ACC112 (cell line): ENCODE measurements around the gene OR51B4.
"Not testable (repeated sequence)": the region's sequence is repeated elsewhere in the genome, so short reads cannot be mapped to it uniquely, and the experiment has no call there.

Experiments
- H2AFZ ChIP-seq: fragments of 200-600 bp; sonication (generic); one replicate; pipeline ENCODE4 v1.6.0; 2017; ENCODE audit warnings: antibody characterized with exemption, low read length; ENCODE audit not compliant: unreplicated experiment
- H3K27ac ChIP-seq: fragments of 200-600 bp; sonication (generic); 2 replicates; pipeline ENCODE4 v1.5.1; 2014; ENCODE audit warnings: low read depth, mild to moderate bottlenecking, antibody characterized with exemption, low read length, moderate library complexity
- H3K27me3 ChIP-seq: fragments of 200-600 bp; sonication (generic); 2 replicates; pipeline ENCODE4 v1.6.1; 2014; ENCODE audit warnings: mild to moderate bottlenecking, antibody characterized with exemption, low read length, moderate library complexity, mixed read lengths; ENCODE audit not compliant: insufficient read depth
- H3K36me3 ChIP-seq: fragments of 200-600 bp; sonication (generic); 2 replicates; pipeline ENCODE4 v1.6.1; 2016; ENCODE audit warnings: mild to moderate bottlenecking, antibody characterized with exemption, low read length, moderate library complexity, mixed read lengths; ENCODE audit not compliant: insufficient read depth
- H3K4me1 ChIP-seq: fragments of 200-600 bp; sonication (generic); one replicate; pipeline ENCODE4 v1.6.1; 2016; ENCODE audit warnings: low read length, mixed read lengths; ENCODE audit not compliant: insufficient read depth, unreplicated experiment, control insufficient read depth
- H3K4me3 ChIP-seq: fragments of 200-600 bp; sonication (generic); 2 replicates; pipeline ENCODE4 v1.5.1; 2014; ENCODE audit warnings: mild to moderate bottlenecking, low read depth, low read length
- H3K79me2 ChIP-seq: fragments of 200-600 bp; sonication (generic); one replicate; pipeline ENCODE4 v1.6.0; 2016; ENCODE audit warnings: low read length; ENCODE audit not compliant: control insufficient read depth, unreplicated experiment, insufficient read depth

Gene OR51B4

DNA sequence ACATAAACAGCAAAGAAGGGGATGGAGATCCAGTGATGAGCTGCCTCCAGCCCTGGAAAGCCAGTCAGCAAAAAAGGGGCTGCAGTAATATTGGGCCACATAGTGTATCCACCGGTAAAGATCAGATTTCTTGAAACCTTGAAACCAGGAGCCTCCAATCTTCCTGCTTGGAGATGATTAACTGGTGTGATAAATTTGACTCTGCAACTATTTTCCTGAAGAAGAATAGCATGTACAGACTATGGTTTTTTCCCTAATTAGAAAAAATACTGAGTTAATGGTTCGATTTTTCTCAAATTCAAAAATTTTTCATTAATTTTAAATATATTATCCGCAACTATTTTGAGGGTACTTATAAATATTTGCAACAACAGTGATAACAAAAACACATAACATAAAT, 22.5 kb upstream of the OR51B4 start, which contains the start of gene OR51B2:
OR51B2 (minus strand) TSS at position 101 of the 400 bp plus-strand sequence; CDS start at position 101, 0 bp downstream.
- no peaks in the 10 kb centered on the region for H3K36me3 ChIP-seq
- H3K27me3 ChIP-seq = no peaks in the 10 kb centered on the region
- H3K79me2 ChIP-seq = no peaks in the 10 kb centered on the region
- no peak within 1 kb of the TSS for H2AFZ ChIP-seq
- no peak within 1 kb of the TSS for H3K27ac ChIP-seq
- no peak within 1 kb of the TSS for H3K4me3 ChIP-seq
- H3K4me1 ChIP-seq = no peaks in the 10 kb centered on the region

DNA sequence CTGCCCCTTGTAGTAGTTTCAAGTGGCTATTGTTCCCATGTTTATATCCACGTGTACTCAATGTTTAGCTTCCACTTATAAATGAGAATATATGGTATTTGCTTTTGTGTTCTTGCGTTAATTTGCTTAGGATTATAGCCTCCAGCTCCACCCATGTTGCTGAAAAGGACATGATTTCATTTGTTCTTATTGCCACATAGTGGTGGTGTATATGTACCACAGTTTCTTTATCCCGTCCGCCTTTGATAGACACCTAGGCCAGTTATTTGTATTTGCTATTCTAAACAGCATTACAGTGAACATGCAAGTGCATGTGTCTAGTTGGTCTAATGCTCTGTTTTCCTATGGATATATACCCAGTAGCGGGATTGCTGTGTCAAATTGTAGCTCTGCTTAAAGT, 15.5 kb upstream of the OR51B4 start:
- Histone ChIP-seq H3K4me3 (no peak overlapping the region), H3K36me3 (no peaks in the 10 kb centered on the region), H2AFZ (no peak overlapping the region), H3K4me1 (no peaks in the 10 kb centered on the region), H3K27me3 (no peaks in the 10 kb centered on the region), H3K79me2 (no peaks in the 10 kb centered on the region), H3K27ac (no peak overlapping the region)

- H2AFZ ChIP-seq, H3K27me3 ChIP-seq, H3K27ac ChIP-seq, H3K4me1 ChIP-seq, H3K79me2 ChIP-seq, H3K4me3 ChIP-seq, H3K36me3 ChIP-seq: not testable (repeated sequence)
Measured at GRCh38 chr11:5313326-5314023, 11.7 kb upstream of the OR51B4 start.

GRCh38 chr11:5310423-5310822, 8.7 kb upstream of the OR51B4 start:
- Histone ChIP-seq H3K27me3 (no peaks in the 10 kb centered on the region), H3K4me1 (no peaks in the 10 kb centered on the region), H3K27ac (no peak overlapping the region), H3K36me3 (no peaks in the 10 kb centered on the region), H3K4me3 (no peak overlapping the region), H3K79me2 (no peaks in the 10 kb centered on the region), H2AFZ (no peak overlapping the region)

- Histone ChIP-seq H3K36me3 (no peaks in the 10 kb centered on the region), H3K27ac (no peak overlapping the region), H3K4me1 (no peaks in the 10 kb centered on the region), H3K79me2 (no peaks in the 10 kb centered on the region), H3K4me3 (no peak overlapping the region), H3K27me3 (no peaks in the 10 kb centered on the region), H2AFZ (no peak overlapping the region)
Measured at GRCh38 chr11:5307256-5308019, 5.7 kb upstream of the OR51B4 start.

- no peaks in the 10 kb centered on the region for H3K36me3 ChIP-seq
- H3K4me3 ChIP-seq = no peak overlapping the region
- no peak overlapping the region for H2AFZ ChIP-seq
- no peak overlapping the region for H3K27ac ChIP-seq
- no peaks in the 10 kb centered on the region for H3K27me3 ChIP-seq
- no peaks in the 10 kb centered on the region for H3K4me1 ChIP-seq
- H3K79me2 ChIP-seq = no peaks in the 10 kb centered on the region
Measured at GRCh38 chr11:5304046-5304445, 2.3 kb upstream of the OR51B4 start.

DNA sequence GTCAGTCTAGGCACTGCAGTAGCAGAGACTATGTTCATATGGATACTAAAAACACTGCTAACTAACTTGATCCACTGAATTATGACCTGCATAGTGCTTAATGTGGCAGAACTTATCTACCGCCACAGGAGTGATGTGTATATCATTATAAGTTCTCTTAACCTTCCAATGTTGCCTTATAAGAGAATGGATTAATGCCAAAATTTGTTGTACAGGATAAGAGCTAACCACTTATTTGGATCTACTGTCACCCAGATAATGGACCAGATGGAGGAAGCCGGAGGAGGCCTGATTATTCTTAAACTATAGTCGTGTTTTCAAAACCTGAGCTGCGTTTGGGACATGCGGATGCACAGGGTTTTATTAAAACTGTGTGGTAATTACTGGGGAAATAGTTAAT, 1.9 kb upstream of the OR51B4 start:
- Histone ChIP-seq H3K4me1 (no peaks in the 10 kb centered on the region), H3K36me3 (no peaks in the 10 kb centered on the region), H3K27ac (no peak overlapping the region), H3K4me3 (no peak overlapping the region), H3K79me2 (no peaks in the 10 kb centered on the region), H3K27me3 (no peaks in the 10 kb centered on the region), H2AFZ (no peak overlapping the region)

GRCh38 chr11:5300251-5300650, 1.5 kb downstream of the OR51B4 start:
- Histone ChIP-seq H3K4me1 (peaks cover 5% of the 10 kb centered on the region), H2AFZ (no peak overlapping the region), H3K27me3 (no peaks in the 10 kb centered on the region)

DNA sequence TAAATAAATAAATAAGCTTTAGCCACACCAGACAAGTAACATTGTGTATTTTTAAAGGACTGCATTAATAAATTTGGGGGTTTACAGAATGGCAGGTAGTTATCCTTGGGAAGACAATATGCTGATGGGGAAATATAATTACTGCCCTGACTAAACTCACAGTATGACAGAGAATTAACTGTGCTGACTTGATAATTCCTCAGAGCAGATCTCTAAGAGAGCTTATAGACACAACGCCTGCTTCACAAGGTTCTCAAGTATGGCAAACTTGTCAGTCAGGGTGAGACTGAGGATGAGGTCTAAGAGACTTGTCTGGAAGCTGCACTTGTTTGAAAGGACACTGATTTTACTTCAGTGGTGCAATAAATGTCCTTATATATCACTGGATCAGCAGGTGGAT, 3.3 kb downstream of the OR51B4 start:
- H3K36me3 ChIP-seq = no peaks in the 10 kb centered on the region
- H3K79me2 ChIP-seq = no peaks in the 10 kb centered on the region
- peaks cover 5% of the 10 kb centered on the region for H3K4me1 ChIP-seq
- H3K27ac ChIP-seq = no peak overlapping the region
- H3K4me3 ChIP-seq = no peak overlapping the region
- H2AFZ ChIP-seq = no peak overlapping the region
- no peaks in the 10 kb centered on the region for H3K27me3 ChIP-seq

More at GRCh38 chr11:5300251-5300650, 1.5 kb downstream of the OR51B4 start:
- Histone ChIP-seq H3K27ac (no peak overlapping the region), H3K36me3 (no peaks in the 10 kb centered on the region), H3K4me3 (no peak overlapping the region), H3K79me2 (no peaks in the 10 kb centered on the region)

- Histone ChIP-seq H3K27me3 (no peaks in the 10 kb centered on the region), H3K4me3 (no peak overlapping the region), H3K36me3 (no peaks in the 10 kb centered on the region), H2AFZ (no peak overlapping the region), H3K79me2 (no peaks in the 10 kb centered on the region), H3K4me1 (peaks cover 6% of the 10 kb centered on the region), H3K27ac (no peak overlapping the region)
Measured at GRCh38 chr11:5297721-5298323, 3.9 kb downstream of the OR51B4 start.
